K562 (cell line): ENCODE measurements around the gene CDH2. TPM values are rescaled to one million over a fixed set of nuclear protein-coding genes. Genes with fewer than 3 reads are reported as not detected.

Experiments
- ATAC-seq: fragments of 200-7000 bp; cut with Tn5 transposase; 3 replicates; pipeline ENCODE4 v1.9.1; 2020; ENCODE audit warnings: moderate library complexity
- BruUV-seq: library from RNA; stranded (reverse); fragments of 400-500 nt; replicated peaks from 2 replicates; lab custom pipeline; 2021; lab: Mats Ljungman, UMichigan
- CTCF ChIA-PET: fragments of 300-600 bp; formaldehyde crosslinking; extraction: SDS; loops from one replicate; lab custom pipeline; 2021; ENCODE audit warnings: low intra/inter-chr PET ratio; lab: Yijun Ruan, JAX
- POLR2A ChIA-PET: fragments of 300-600, 350-650 bp; sonication (Branson Sonifier 250); formaldehyde crosslinking; extraction: SDS; loops from one replicate; lab custom pipeline; 2021; ENCODE audit warnings: antibody characterized with exemption, inconsistent platforms; lab: Yijun Ruan, JAX
- DNase-seq, 4 experiments: peaks; one replicate each; pipeline versions ENCODE4 v3.0.0 to v3.0.0-alpha.2; 2011 to 2018; ENCODE audit warnings: low spot score in 3 of 4, mixed read lengths in 3 of 4; ENCODE audit errors: extremely low read depth in 1 of 4
- FAIRE-seq: peaks from 2 replicates; lab custom pipeline; 2011; peaks lifted over from hg19 to GRCh38; lab: Jason Lieb, UNC
- H2AFZ ChIP-seq: 2 replicates; pipeline ENCODE4 v1.6.0; 2011; ENCODE audit warnings: low read depth, low read length, control low read depth, inconsistent platforms
- H3K27ac ChIP-seq: fragments of 200-600 bp; 3 replicates; pipeline ENCODE4 v1.8.0; 2011; ENCODE audit warnings: low read depth, mild to moderate bottlenecking, control low read depth, inconsistent platforms, low read length, moderate library complexity, mixed read lengths; ENCODE audit errors: extremely low read depth
- H3K27me3 ChIP-seq, 2 experiments: fragments of 300-600 bp in 1 of 2; 2 replicates in 1 of 2; 3 replicates in 1 of 2; pipeline versions ENCODE4 v1.6.0 to v1.8.0; 2011; ENCODE audit warnings: inconsistent platforms in 2 of 2, low read length in 2 of 2, mild to moderate bottlenecking in 1 of 2, mixed read lengths in 1 of 2, moderate library complexity in 1 of 2; ENCODE audit not compliant: control insufficient read depth in 2 of 2, insufficient read depth in 2 of 2
- H3K36me3 ChIP-seq: fragments of 300-600 bp; 3 replicates; pipeline ENCODE4 v1.8.0; 2011; ENCODE audit warnings: mild to moderate bottlenecking, low read length, inconsistent platforms; ENCODE audit not compliant: control insufficient read depth, insufficient read depth
- H3K4me1 ChIP-seq, 2 experiments: fragments of 200-600 bp in 1 of 2; replicated peaks in 1 of 2; 2 replicates in 1 of 2; 3 replicates in 1 of 2; pipeline versions ENCODE4 v1.5.1 to v1.8.0; 2011; ENCODE audit warnings: inconsistent platforms in 2 of 2, low read length in 2 of 2, mild to moderate bottlenecking in 1 of 2, mixed read lengths in 1 of 2, moderate library complexity in 1 of 2; ENCODE audit not compliant: control insufficient read depth in 2 of 2, insufficient read depth in 2 of 2
- H3K4me2 ChIP-seq: 2 replicates; pipeline ENCODE4 v1.6.1; 2011; ENCODE audit warnings: low read length, control low read depth, inconsistent platforms, mixed read lengths; ENCODE audit not compliant: insufficient read depth
- H3K4me3 ChIP-seq: fragments of 200-600 bp; sonication (generic), shearing (Covaris generic); 2 replicates; pipeline ENCODE4 v1.5.1; 2016; ENCODE audit warnings: control low read depth, inconsistent platforms
- H3K79me2 ChIP-seq: fragments of 200-600 bp; 3 replicates; pipeline ENCODE4 v1.8.0; 2011; ENCODE audit warnings: low read length, inconsistent platforms; ENCODE audit not compliant: control insufficient read depth, insufficient read depth
- H3K9ac ChIP-seq, 2 experiments: 2 replicates each; pipeline versions ENCODE4 v1.6.0 to v1.6.1; 2011; ENCODE audit warnings: low read depth in 2 of 2, low read length in 2 of 2, control low read depth in 1 of 2, inconsistent platforms in 1 of 2, mild to moderate bottlenecking in 1 of 2, mixed read lengths in 1 of 2; ENCODE audit not compliant: insufficient read depth in 1 of 2
- H3K9me1 ChIP-seq: one replicate; pipeline ENCODE4 v1.6.0; 2011; ENCODE audit warnings: inconsistent platforms, mild to moderate bottlenecking, low read length, moderate library complexity; ENCODE audit not compliant: control insufficient read depth, insufficient read depth
- H3K9me3 ChIP-seq: replicated peaks from 2 replicates; pipeline ENCODE4 v1.5.1; 2011; ENCODE audit warnings: low read depth, low read length, inconsistent platforms; ENCODE audit not compliant: control insufficient read depth, insufficient read depth
- H4K20me1 ChIP-seq: replicated peaks from 2 replicates; pipeline ENCODE4 v1.6.1; 2011; ENCODE audit warnings: low read length, inconsistent platforms, mixed read lengths; ENCODE audit not compliant: control insufficient read depth, insufficient read depth
- AFF4 ChIP-seq: sonication (generic); formaldehyde crosslinking; IDR thresholded peaks from 2 replicates; pipeline ENCODE4 v1.8.0; 2023; ENCODE audit warnings: mild to moderate bottlenecking, missing genetic modification reagents
- RCOR1 ChIP-seq, 2 experiments: IDR thresholded peaks; 2 replicates each; pipeline ENCODE4 v1.6.1; 2012; ENCODE audit warnings: low read depth in 2 of 2, low read length in 2 of 2, borderline replicate concordance in 1 of 2, improper control_type of control experiment in 1 of 2
- RERE ChIP-seq: sonication (generic); formaldehyde crosslinking; IDR thresholded peaks from 2 replicates; pipeline ENCODE4 v1.8.0; 2023; ENCODE audit warnings: missing genetic modification reagents, mild to moderate bottlenecking, borderline replicate concordance
- ZNF280A ChIP-seq: fragments of 450-650 bp; IDR thresholded peaks from 2 replicates; pipeline ENCODE4 v1.6.1; 2018; ENCODE audit warnings: mild to moderate bottlenecking, low read depth; ENCODE audit not compliant: partially characterized antibody
- ZNF780A ChIP-seq: fragments of 250-450 bp; sonication (Bioruptor Pico); IDR thresholded peaks from 2 replicates; pipeline ENCODE4 v1.5.0; 2021; ENCODE audit warnings: mild to moderate bottlenecking
- WGBS: fragments of 100-300 bp; shearing (Covaris generic); methylation state at CpG from one replicate; pipeline ENCODE4 v1.1.6; 2016; ENCODE audit warnings: low coverage, mixed read lengths; ENCODE audit not compliant: insufficient coverage; ENCODE audit errors: missing lambda C conversion rate; 5-methylcytosine and 5-hydroxymethylcytosine counted together
- in situ Hi-C: fragments of 300-500 bp; cut with MboI; formaldehyde crosslinking; loops from 4 replicates; pipeline ENCODE4 v1.15.0; 2018; ENCODE audit warnings: inconsistent platforms, mixed read lengths
- intact Hi-C: fragments of 100-400 bp; cut with micrococcal nuclease; formaldehyde crosslinking; loops from 2 replicates; pipeline ENCODE4 v1.14.2; 2022
- polyA plus RNA-seq, 8 experiments: library from polyadenylated mRNA; depleted of rRNA in 4 of 8; stranded (reverse) in 5 of 8; unstranded in 3 of 8; fragments of >200 nt; fragmentation: Nextera tagmentation in 2 of 8; fragmentation: Illumina TruSeq in 1 of 8; extraction: Ambion mirVana in 2 of 8; extraction: Trizol in 1 of 8; gene quantifications; 2 replicates each; pipeline versions ENCODE4 v1.2.1 to v1.2.3, GENCODE V29; 2011 to 2014; ENCODE audit warnings: inconsistent platforms in 1 of 8, missing spikeins in 1 of 8
- total RNA-seq, 7 experiments: library from RNA; depleted of rRNA in 6 of 7; stranded (reverse); fragments of >200 nt in 6 of 7; fragmentation: Illumina TruSeq in 2 of 7; extraction: Trizol in 2 of 7; gene quantifications; 2 replicates each; pipeline versions ENCODE4 v1.2.1 to v1.2.3, GENCODE V29; 2011 to 2021; ENCODE audit warnings: low replicate concordance in 1 of 7
- TF ChIP-seq, protein P1 (sequence below): fragments of 450-650 bp; conservative IDR thresholded peaks from 2 replicates; pipeline ENCODE4 v1.6.1; 2016; ENCODE audit warnings: missing genetic modification characterization, low read depth, mild to moderate bottlenecking, control low read depth, missing compliant biosample characterization

Gene CDH2
- total and polyA plus RNA-seq, 9 of the 15 experiments (the other 6 are each of a cell fraction or from before 2014, with no cell fraction given) = 0.04 TPM; not detected in 8

- ChIA-PET CTCF (no interaction called here), POLR2A (no interaction called here)
- Histone ChIP-seq H3K4me2 (no peak overlapping the region), H3K27ac (no peak overlapping the region), H3K9ac (no peak overlapping the region), H3K36me3 (no peaks in the 10 kb centered on the region), H3K27me3 (no peaks in the 10 kb centered on the region), H2AFZ (no peak overlapping the region), H3K9me1 (no peaks in the 10 kb centered on the region), H3K4me1 (no peaks in the 10 kb centered on the region), H3K9me3 (peaks cover 2% of the 10 kb centered on the region; the same call in 1 of the 2 replicates), H4K20me1 (no peaks in the 10 kb centered on the region), H3K4me3 (no peak overlapping the region), H3K79me2 (no peaks in the 10 kb centered on the region)
- DNase-seq (no peak), FAIRE-seq (no peak), ATAC-seq (no peak)
- in situ Hi-C loops = no loop called here
- BruUV-seq = no TSS peak
- 0% methylated on average over 2 of the region's 2 CpGs for WGBS
- no peak for TF ChIP-seq ZNF780A (CRISPR knock-in tag)
- TF ChIP-seq RCOR1 (IDR thresholded peaks at IDR 0.05; ENCODE audit: borderline replicate concordance in 1 of 2, low read depth in 2 of 2, low read length in 2 of 2) = no peak
- no peak for TF ChIP-seq RERE (CRISPR knock-in tag)
- TF ChIP-seq AFF4 (CRISPR knock-in tag) = no peak
- TF ChIP-seq, protein P1, sequence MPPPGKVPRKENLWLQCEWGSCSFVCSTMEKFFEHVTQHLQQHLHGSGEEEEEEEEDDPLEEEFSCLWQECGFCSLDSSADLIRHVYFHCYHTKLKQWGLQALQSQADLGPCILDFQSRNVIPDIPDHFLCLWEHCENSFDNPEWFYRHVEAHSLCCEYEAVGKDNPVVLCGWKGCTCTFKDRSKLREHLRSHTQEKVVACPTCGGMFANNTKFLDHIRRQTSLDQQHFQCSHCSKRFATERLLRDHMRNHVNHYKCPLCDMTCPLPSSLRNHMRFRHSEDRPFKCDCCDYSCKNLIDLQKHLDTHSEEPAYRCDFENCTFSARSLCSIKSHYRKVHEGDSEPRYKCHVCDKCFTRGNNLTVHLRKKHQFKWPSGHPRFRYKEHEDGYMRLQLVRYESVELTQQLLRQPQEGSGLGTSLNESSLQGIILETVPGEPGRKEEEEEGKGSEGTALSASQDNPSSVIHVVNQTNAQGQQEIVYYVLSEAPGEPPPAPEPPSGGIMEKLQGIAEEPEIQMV (tag) = no peak
- TF ChIP-seq ZNF280A = no peak
- intact Hi-C loops = no loop called here
Observed at GRCh38 chr18:28143725-28144124, 33.2 kb downstream of the CDH2 start.
